GM23338 (cell line): ENCODE results near the gene SLC27A3. TPM values are rescaled to one million over a fixed set of nuclear protein-coding genes. Genes with fewer than 3 reads are reported as not detected.

Source experiments
- ATAC-seq: fragments of 200-7000 bp; cut with Tn5 transposase; 3 replicates; pipeline ENCODE4 v1.9.1; 2020
- DNase-seq: peaks from one replicate; pipeline ENCODE4 v3.0.0-alpha.2; 2015; ENCODE audit warnings: low spot score
- H2AFZ ChIP-seq: fragments of 200-600 bp; sonication (generic); 2 replicates; pipeline ENCODE4 v1.8.0; 2016; ENCODE audit warnings: antibody characterized with exemption, mild to moderate bottlenecking, moderate library complexity
- H3F3A ChIP-seq: fragments of 200-600 bp; sonication (generic); replicated peaks from 2 replicates; pipeline ENCODE4 v1.8.0; 2017; ENCODE audit warnings: antibody characterized with exemption, mixed run types, low read depth
- H3K27ac ChIP-seq: fragments of 200-600 bp; sonication (generic); 2 replicates; pipeline ENCODE4 v1.6.1; 2016; ENCODE audit warnings: low read depth
- H3K27me3 ChIP-seq: fragments of 200-600 bp; sonication (generic); 2 replicates; pipeline ENCODE4 v1.8.0; 2016; ENCODE audit warnings: mild to moderate bottlenecking, mixed run types, moderate library complexity; ENCODE audit not compliant: insufficient read depth
- H3K36me3 ChIP-seq: fragments of 200-600 bp; sonication (generic); 2 replicates; pipeline ENCODE4 v1.8.0; 2016; ENCODE audit warnings: mild to moderate bottlenecking; ENCODE audit not compliant: insufficient read depth
- H3K4me1 ChIP-seq: fragments of 200-600 bp; sonication (generic); 2 replicates; pipeline ENCODE4 v1.8.0; 2016; ENCODE audit warnings: mild to moderate bottlenecking, moderate library complexity; ENCODE audit not compliant: insufficient read depth
- H3K4me2 ChIP-seq: fragments of 200-600 bp; sonication (generic); 2 replicates; pipeline ENCODE4 v1.7.1; 2017; ENCODE audit warnings: mixed run types
- H3K4me3 ChIP-seq: fragments of 200-600 bp; sonication (generic); 2 replicates; pipeline ENCODE4 v1.6.1; 2016; ENCODE audit warnings: mixed run types
- H3K79me2 ChIP-seq: fragments of 200-600 bp; sonication (generic); replicated peaks from 2 replicates; pipeline ENCODE4 v1.8.0; 2017; ENCODE audit warnings: mild to moderate bottlenecking; ENCODE audit not compliant: insufficient read depth
- H3K9me2 ChIP-seq: fragments of 200-600 bp; sonication (generic); 2 replicates; pipeline ENCODE4 v1.8.0; 2017; ENCODE audit not compliant: insufficient read depth
- H4K20me1 ChIP-seq: fragments of 200-600 bp; sonication (generic); replicated peaks from 2 replicates; pipeline ENCODE4 v1.8.0; 2017; ENCODE audit warnings: mild to moderate bottlenecking; ENCODE audit not compliant: insufficient read depth
- H3K27ac Mint-ChIP-seq: 2 replicates; pipeline ENCODE4 v1.8.0; 2020; ENCODE audit warnings: inconsistent platforms, mild to moderate bottlenecking, moderate library complexity, mixed read lengths
- H3K27me3 Mint-ChIP-seq: 3 replicates; pipeline ENCODE4 v1.8.0; 2022; ENCODE audit warnings: low read depth, mild to moderate bottlenecking, moderate library complexity, mixed read lengths, inconsistent platforms; ENCODE audit not compliant: insufficient read depth, poor library complexity
- H3K36me3 Mint-ChIP-seq: 3 replicates; pipeline ENCODE4 v1.8.0; 2021; ENCODE audit warnings: low read depth, mild to moderate bottlenecking, inconsistent platforms, moderate library complexity, mixed read lengths
- H3K4me1 Mint-ChIP-seq: 3 replicates; pipeline ENCODE4 v1.8.0; 2020; ENCODE audit warnings: mild to moderate bottlenecking, inconsistent platforms, mixed read lengths
- H3K4me3 Mint-ChIP-seq: 3 replicates; pipeline ENCODE4 v1.8.0; 2021; ENCODE audit warnings: moderate library complexity, mild to moderate bottlenecking, inconsistent platforms, mixed read lengths
- H3K9me3 Mint-ChIP-seq: 3 replicates; pipeline ENCODE4 v1.8.0; 2020; ENCODE audit warnings: moderate library complexity, mild to moderate bottlenecking, inconsistent platforms, mixed read lengths
- CREB1 ChIP-seq: fragments of 250-450 bp; sonication (Bioruptor Pico); IDR thresholded peaks from 2 replicates; pipeline ENCODE4 v1.5.0; 2020; ENCODE audit warnings: low read depth, mild to moderate bottlenecking, moderate library complexity
- EZH2 ChIP-seq: fragments of 200-600 bp; sonication (generic); IDR thresholded peaks from one replicate; pipeline ENCODE4 v1.8.0; 2017; ENCODE audit warnings: antibody characterized with exemption, mild to moderate bottlenecking, low read depth; ENCODE audit not compliant: unreplicated experiment
- EZH2phosphoT487 ChIP-seq: fragments of 200-600 bp; sonication (generic); IDR thresholded peaks from one replicate; pipeline ENCODE4 v1.8.1; 2018; ENCODE audit warnings: antibody characterized with exemption; ENCODE audit not compliant: unreplicated experiment
- JUNB ChIP-seq: IDR thresholded peaks from one replicate; pipeline ENCODE4 v1.6.1; 2016; ENCODE audit warnings: antibody characterized with exemption; ENCODE audit not compliant: unreplicated experiment
- NANOG ChIP-seq: IDR thresholded peaks from 2 replicates; pipeline ENCODE4 v1.6.1; 2016; ENCODE audit warnings: antibody characterized with exemption, borderline replicate concordance
- POLR2AphosphoS5 ChIP-seq: IDR thresholded peaks from 2 replicates; pipeline ENCODE4 v1.6.1; 2016; ENCODE audit warnings: antibody characterized with exemption, low read depth
- STAT1 ChIP-seq: IDR thresholded peaks from one replicate; pipeline ENCODE4 v1.6.1; 2016; ENCODE audit warnings: antibody characterized with exemption; ENCODE audit not compliant: unreplicated experiment
- ZNF114 ChIP-seq: fragments of 250-450 bp; sonication (Bioruptor Pico); IDR thresholded peaks from 2 replicates; pipeline ENCODE4 v1.5.0; 2020; ENCODE audit warnings: mild to moderate bottlenecking, moderate library complexity
- ZNF331 ChIP-seq: fragments of 250-450 bp; sonication (Bioruptor Pico); IDR thresholded peaks from 2 replicates; pipeline ENCODE4 v1.5.0; 2020; ENCODE audit warnings: low read depth, mild to moderate bottlenecking, moderate library complexity
- polyA plus RNA-seq: library from polyadenylated mRNA; unstranded; fragments of >200 nt; fragmentation: Nextera tagmentation; extraction: Ambion mirVana; gene quantifications from 2 replicates; pipeline ENCODE4 v1.2.1, GENCODE V29; 2016
- total RNA-seq: library from RNA; depleted of rRNA; stranded (reverse); fragments of >200 nt; shearing (Covaris generic); gene quantifications from 2 replicates; pipeline ENCODE4 v1.2.3, GENCODE V29; 2014
- TF ChIP-seq, protein P1 (sequence below): IDR thresholded peaks from 2 replicates; pipeline ENCODE4 v1.6.1; 2016; ENCODE audit warnings: antibody characterized with exemption
- TF ChIP-seq, protein P2 (sequence below), 2 experiments: fragments of 200-600 bp in 1 of 2; sonication (generic) in 1 of 2; conservative IDR thresholded peaks; 2 replicates each; pipeline versions ENCODE4 v1.5.1 to v1.6.1; 2016 to 2017; ENCODE audit warnings: antibody characterized with exemption in 2 of 2, low read depth in 2 of 2, mild to moderate bottlenecking in 2 of 2, moderate library complexity in 1 of 2
- TF ChIP-seq, protein P3 (sequence below): IDR thresholded peaks from one replicate; pipeline ENCODE4 v1.6.1; 2018; ENCODE audit warnings: antibody characterized with exemption; ENCODE audit not compliant: unreplicated experiment
- TF ChIP-seq, protein P4 (sequence below): fragments of 250-450 bp; sonication (Bioruptor Pico); IDR thresholded peaks from 2 replicates; pipeline ENCODE4 v1.5.0; 2020; ENCODE audit warnings: mild to moderate bottlenecking, moderate library complexity

SLC27A3 gene
- total and polyA plus RNA-seq, 2 experiments from 2014 or later, result 24.2 to 26.3 TPM

DNA sequence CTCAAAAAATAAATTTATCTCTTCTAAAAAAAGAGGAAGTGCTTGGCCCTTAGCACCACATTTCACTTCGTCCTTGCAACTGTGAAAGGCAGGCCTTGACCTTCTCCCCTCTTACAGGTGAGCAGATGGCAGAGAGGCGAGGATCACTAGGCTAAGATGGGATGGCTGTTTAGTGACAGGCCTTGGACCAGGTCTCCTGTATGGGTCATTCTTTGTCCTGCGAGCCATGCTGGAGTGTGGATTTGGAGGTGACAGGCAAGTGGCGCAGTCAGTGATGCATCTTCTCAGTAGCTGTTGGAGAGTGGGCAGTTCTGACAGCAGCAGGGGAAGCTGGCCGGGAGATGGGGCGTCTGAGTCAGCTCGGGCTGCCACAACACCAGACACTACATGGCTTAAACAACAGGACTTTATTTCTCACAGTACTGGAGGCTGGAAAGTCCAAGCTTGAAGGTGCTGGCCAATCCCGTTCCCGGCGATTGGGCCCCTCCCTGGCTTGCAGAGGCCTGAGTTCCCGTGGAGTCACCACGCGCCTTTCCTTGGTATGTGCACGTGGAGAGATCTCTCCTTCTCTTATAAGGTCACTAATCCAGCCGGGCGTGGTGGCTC, 16.5 kb downstream of the SLC27A3 start:
- ATAC-seq, result no peak
- Histone ChIP-seq H3K27me3 (no peaks in the 10 kb centered on the region), H3F3A (0 out of 2 replicates have a peak, but pooled peaks cover 12% of the 10 kb centered on the region), H3K79me2 (no peaks in the 10 kb centered on the region), H3K27ac (no peak overlapping the region), H3K4me3 (no peak overlapping the region), H4K20me1 (0 out of 2 replicates have a peak, but pooled peaks cover 2% of the 10 kb centered on the region), H3K4me1 (peaks cover 19% of the 10 kb centered on the region), H3K4me2 (no peak overlapping the region), H3K36me3 (no peaks in the 10 kb centered on the region), H3K9me2 (no peaks in the 10 kb centered on the region), H2AFZ (peak overlapping the region; percentile 38; the same call in 1 of the 2 replicates)
- TF ChIP-seq ZNF331 (CRISPR knock-in tag) (no peak), EZH2 (no peak), JUNB (no peak), ZNF114 (no peak), STAT1 (no peak), EZH2phosphoT487 (no peak), NANOG (no peak), POLR2AphosphoS5 (no peak), CREB1 (CRISPR knock-in tag) (no peak)
- TF ChIP-seq, protein P1, sequence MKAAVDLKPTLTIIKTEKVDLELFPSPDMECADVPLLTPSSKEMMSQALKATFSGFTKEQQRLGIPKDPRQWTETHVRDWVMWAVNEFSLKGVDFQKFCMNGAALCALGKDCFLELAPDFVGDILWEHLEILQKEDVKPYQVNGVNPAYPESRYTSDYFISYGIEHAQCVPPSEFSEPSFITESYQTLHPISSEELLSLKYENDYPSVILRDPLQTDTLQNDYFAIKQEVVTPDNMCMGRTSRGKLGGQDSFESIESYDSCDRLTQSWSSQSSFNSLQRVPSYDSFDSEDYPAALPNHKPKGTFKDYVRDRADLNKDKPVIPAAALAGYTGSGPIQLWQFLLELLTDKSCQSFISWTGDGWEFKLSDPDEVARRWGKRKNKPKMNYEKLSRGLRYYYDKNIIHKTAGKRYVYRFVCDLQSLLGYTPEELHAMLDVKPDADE, result no peak
- TF ChIP-seq, protein P2, sequence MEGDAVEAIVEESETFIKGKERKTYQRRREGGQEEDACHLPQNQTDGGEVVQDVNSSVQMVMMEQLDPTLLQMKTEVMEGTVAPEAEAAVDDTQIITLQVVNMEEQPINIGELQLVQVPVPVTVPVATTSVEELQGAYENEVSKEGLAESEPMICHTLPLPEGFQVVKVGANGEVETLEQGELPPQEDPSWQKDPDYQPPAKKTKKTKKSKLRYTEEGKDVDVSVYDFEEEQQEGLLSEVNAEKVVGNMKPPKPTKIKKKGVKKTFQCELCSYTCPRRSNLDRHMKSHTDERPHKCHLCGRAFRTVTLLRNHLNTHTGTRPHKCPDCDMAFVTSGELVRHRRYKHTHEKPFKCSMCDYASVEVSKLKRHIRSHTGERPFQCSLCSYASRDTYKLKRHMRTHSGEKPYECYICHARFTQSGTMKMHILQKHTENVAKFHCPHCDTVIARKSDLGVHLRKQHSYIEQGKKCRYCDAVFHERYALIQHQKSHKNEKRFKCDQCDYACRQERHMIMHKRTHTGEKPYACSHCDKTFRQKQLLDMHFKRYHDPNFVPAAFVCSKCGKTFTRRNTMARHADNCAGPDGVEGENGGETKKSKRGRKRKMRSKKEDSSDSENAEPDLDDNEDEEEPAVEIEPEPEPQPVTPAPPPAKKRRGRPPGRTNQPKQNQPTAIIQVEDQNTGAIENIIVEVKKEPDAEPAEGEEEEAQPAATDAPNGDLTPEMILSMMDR (conservative IDR thresholded peaks at IDR 0.05; ENCODE audit: low read depth in 2 of 2), result no peak
- TF ChIP-seq, protein P3, sequence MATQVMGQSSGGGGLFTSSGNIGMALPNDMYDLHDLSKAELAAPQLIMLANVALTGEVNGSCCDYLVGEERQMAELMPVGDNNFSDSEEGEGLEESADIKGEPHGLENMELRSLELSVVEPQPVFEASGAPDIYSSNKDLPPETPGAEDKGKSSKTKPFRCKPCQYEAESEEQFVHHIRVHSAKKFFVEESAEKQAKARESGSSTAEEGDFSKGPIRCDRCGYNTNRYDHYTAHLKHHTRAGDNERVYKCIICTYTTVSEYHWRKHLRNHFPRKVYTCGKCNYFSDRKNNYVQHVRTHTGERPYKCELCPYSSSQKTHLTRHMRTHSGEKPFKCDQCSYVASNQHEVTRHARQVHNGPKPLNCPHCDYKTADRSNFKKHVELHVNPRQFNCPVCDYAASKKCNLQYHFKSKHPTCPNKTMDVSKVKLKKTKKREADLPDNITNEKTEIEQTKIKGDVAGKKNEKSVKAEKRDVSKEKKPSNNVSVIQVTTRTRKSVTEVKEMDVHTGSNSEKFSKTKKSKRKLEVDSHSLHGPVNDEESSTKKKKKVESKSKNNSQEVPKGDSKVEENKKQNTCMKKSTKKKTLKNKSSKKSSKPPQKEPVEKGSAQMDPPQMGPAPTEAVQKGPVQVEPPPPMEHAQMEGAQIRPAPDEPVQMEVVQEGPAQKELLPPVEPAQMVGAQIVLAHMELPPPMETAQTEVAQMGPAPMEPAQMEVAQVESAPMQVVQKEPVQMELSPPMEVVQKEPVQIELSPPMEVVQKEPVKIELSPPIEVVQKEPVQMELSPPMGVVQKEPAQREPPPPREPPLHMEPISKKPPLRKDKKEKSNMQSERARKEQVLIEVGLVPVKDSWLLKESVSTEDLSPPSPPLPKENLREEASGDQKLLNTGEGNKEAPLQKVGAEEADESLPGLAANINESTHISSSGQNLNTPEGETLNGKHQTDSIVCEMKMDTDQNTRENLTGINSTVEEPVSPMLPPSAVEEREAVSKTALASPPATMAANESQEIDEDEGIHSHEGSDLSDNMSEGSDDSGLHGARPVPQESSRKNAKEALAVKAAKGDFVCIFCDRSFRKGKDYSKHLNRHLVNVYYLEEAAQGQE, result no peak
- TF ChIP-seq, protein P4, sequence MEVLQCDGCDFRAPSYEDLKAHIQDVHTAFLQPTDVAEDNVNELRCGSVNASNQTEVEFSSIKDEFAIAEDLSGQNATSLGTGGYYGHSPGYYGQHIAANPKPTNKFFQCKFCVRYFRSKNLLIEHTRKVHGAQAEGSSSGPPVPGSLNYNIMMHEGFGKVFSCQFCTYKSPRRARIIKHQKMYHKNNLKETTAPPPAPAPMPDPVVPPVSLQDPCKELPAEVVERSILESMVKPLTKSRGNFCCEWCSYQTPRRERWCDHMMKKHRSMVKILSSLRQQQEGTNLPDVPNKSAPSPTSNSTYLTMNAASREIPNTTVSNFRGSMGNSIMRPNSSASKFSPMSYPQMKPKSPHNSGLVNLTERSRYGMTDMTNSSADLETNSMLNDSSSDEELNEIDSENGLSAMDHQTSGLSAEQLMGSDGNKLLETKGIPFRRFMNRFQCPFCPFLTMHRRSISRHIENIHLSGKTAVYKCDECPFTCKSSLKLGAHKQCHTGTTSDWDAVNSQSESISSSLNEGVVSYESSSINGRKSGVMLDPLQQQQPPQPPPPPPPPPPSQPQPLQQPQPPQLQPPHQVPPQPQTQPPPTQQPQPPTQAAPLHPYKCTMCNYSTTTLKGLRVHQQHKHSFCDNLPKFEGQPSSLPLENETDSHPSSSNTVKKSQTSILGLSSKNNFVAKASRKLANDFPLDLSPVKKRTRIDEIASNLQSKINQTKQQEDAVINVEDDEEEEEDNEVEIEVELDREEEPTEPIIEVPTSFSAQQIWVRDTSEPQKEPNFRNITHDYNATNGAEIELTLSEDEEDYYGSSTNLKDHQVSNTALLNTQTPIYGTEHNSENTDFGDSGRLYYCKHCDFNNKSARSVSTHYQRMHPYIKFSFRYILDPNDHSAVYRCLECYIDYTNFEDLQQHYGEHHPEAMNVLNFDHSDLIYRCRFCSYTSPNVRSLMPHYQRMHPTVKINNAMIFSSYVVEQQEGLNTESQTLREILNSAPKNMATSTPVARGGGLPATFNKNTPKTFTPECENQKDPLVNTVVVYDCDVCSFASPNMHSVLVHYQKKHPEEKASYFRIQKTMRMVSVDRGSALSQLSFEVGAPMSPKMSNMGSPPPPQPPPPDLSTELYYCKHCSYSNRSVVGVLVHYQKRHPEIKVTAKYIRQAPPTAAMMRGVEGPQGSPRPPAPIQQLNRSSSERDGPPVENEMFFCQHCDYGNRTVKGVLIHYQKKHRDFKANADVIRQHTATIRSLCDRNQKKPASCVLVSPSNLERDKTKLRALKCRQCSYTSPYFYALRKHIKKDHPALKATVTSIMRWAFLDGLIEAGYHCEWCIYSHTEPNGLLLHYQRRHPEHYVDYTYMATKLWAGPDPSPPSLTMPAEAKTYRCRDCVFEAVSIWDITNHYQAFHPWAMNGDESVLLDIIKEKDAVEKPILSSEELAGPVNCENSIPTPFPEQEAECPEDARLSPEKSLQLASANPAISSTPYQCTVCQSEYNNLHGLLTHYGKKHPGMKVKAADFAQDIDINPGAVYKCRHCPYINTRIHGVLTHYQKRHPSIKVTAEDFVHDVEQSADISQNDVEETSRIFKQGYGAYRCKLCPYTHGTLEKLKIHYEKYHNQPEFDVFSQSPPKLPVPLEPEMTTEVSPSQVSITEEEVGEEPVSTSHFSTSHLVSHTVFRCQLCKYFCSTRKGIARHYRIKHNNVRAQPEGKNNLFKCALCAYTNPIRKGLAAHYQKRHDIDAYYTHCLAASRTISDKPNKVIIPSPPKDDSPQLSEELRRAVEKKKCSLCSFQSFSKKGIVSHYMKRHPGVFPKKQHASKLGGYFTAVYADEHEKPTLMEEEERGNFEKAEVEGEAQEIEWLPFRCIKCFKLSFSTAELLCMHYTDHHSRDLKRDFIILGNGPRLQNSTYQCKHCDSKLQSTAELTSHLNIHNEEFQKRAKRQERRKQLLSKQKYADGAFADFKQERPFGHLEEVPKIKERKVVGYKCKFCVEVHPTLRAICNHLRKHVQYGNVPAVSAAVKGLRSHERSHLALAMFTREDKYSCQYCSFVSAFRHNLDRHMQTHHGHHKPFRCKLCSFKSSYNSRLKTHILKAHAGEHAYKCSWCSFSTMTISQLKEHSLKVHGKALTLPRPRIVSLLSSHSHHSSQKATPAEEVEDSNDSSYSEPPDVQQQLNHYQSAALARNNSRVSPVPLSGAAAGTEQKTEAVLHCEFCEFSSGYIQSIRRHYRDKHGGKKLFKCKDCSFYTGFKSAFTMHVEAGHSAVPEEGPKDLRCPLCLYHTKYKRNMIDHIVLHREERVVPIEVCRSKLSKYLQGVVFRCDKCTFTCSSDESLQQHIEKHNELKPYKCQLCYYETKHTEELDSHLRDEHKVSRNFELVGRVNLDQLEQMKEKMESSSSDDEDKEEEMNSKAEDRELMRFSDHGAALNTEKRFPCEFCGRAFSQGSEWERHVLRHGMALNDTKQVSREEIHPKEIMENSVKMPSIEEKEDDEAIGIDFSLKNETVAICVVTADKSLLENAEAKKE (CRISPR knock-in tag), result no peak
- H3K9me3 Mint-ChIP-seq, result no peaks in the 10 kb centered on the region
- DNase-seq, result no peak
- H3K27me3 Mint-ChIP-seq, result peaks cover 16% of the 10 kb centered on the region
- H3K4me1 Mint-ChIP-seq, result peaks cover 31% of the 10 kb centered on the region
- no peaks in the 10 kb centered on the region for H3K36me3 Mint-ChIP-seq
- H3K4me3 Mint-ChIP-seq, result no peak overlapping the region
- H3K27ac Mint-ChIP-seq, result no peak overlapping the region
